Bone marrow (tissue), 2 donors: ENCODE measurements around the gene NTF3.

ENCODE experiments used
- DNase-seq, 2 donors: peaks; one replicate each; lab custom pipeline; 2025; lab: John Stamatoyannopoulos, UW

NTF3 gene

DNA sequence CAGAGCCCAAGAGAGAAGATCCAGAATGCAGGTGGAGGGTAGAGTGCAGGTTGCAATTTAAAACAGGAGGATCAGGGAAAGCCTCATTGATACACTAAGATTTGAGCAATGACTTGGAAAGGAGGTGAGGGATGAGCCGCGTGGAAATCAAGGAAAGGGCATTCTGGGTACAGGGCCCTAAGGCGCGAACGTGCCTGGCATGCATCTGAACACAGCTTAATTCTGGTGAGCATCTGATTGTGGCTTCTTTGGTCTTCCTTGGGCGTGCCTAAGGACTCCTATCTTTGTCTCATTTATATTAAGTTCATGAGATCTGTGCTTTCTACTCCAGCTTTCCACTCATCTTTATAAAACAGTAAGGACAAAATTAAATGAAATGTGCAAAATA is 79.3 kb downstream of the NTF3 start:
- no peak for DNase-seq

DNA sequence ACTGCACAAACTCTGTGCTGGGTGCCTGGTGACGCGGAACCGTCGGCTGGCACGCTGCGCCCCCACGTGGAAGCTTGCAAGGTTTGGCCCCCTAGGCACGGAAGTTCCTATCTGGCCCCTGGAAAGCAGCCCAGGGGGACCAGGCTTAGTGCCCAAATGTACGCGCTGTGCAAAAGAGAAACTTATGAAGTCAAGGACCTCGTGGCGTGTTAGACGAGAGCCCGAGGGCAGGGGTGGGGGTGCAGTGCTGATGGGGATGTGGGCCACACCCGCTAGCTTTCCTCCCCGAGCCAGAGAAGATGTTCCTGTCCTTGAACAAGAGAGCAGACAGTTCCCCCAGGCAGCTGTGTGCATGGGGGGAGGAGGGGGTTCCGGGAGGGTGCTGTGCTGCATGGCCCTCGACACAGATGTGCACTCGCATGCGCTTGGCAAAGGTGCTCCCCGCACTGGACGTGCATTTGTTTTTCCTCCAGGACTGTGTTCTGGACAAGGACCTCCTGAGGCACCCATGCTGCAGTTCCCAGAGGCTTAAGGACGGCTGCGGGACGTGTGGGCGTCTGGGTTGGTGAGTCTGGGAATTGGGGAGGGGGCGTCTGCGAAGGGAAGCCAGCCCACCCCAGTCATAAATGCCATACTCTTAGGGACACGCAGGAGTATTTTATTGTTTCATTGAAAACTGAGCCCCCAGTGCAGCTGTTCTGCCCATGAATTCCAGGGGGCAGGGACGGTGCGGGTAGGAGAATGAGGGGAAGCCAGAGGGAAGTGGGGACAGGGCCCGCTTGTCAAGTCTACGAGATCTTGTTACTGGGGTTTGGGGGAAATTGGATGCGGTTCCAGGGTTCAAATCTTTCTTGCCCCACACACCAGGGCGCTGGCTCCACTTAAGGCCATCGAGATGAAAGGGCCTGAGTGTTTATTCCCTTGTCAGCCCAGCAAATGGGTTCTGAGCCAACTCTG is 80.0 kb downstream of the NTF3 start:
- DNase-seq = no peak

DNA sequence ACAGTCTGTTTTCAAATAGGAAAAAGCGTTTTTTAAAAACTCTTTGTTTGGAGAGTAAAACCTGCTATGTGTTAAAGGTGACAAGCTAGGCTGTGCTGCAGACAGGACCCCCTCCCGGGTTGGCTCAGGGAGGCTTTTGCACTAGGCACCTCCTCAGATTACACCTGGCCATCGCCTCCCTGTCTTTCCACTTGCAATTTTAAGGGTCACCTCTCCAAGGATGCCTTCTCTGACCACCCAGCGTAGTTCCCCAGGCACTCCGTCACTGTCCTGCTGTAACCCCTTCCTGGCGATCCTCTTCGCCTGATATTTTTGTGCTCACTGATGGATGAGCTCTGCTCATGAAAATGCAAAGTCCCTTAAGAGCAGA is 80.7 kb downstream of the NTF3 start:
- no peak for DNase-seq

- DNase-seq = no peak
Observed at GRCh38 chr12:5513406-5513805, 81.5 kb downstream of the NTF3 start.

GRCh38 chr12:5514016-5514415 is 82.1 kb downstream of the NTF3 start:
- DNase-seq = no peak

GRCh38 chr12:5514545-5514944 is 82.6 kb downstream of the NTF3 start:
- DNase-seq = no peak

- DNase-seq = no peak
Observed at GRCh38 chr12:5515458-5515857, 83.5 kb downstream of the NTF3 start.

GRCh38 chr12:5516371-5517241 is 84.7 kb downstream of the NTF3 start:
- DNase-seq = no peak

DNA sequence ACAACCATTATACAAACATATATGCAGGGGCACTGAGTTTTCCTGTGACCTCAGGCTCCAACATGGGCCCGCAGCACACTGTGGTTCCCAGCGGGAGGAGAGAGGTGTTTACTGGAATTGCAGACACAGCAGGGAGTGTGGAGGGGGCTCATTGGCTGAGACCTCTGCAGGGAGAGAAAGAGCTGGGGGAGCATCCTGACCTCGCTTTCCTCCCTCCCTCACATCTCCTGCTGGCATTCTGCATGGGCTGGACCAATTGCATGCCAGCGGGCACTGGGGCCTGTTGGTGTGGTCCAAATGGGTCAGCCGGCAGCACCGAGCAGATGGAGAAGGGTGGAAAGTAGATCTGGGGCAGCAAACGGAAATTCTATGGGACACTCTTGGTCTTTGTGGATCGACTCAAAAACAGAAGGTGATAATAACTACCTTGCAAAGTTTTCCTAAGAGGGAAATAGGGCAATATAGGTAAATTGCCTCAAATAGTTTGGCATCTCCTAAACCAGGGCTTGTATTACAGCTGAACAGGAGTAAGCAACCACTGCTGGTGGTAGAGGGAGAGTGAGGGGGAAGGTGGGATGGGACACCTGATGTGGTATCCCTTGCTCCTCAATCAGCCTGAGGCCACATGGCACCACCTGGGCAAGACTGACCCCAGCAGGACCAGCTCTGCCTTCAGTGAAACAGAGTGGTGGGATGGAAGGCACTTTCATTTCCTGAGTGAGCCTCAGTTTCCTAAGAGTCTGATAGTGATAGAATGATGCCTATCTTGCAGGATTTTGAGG is 86.9 kb downstream of the NTF3 start:
- DNase-seq = no peak

DNA sequence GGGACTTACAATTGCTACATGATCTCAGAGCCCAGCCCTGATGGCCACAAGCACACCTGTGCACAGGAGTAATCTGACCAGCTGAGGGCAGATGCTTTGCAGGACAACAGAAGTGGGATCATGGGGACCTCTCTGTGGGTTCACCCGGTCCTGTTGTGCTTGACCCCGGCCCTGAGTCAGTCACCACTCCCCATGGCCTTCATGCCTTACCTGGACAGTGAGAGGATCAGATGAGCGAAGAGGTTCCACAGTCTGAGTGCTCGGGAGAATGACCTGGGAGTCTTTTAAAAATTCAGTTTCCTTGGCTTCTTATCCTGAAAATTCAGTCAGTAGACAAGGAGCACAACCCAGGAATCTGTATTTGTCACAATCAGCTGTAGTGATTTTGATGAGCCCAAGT is 88.1 kb downstream of the NTF3 start:
- DNase-seq = no peak

GRCh38 chr12:5520831-5521230 is 88.9 kb downstream of the NTF3 start:
- no peak for DNase-seq

DNA sequence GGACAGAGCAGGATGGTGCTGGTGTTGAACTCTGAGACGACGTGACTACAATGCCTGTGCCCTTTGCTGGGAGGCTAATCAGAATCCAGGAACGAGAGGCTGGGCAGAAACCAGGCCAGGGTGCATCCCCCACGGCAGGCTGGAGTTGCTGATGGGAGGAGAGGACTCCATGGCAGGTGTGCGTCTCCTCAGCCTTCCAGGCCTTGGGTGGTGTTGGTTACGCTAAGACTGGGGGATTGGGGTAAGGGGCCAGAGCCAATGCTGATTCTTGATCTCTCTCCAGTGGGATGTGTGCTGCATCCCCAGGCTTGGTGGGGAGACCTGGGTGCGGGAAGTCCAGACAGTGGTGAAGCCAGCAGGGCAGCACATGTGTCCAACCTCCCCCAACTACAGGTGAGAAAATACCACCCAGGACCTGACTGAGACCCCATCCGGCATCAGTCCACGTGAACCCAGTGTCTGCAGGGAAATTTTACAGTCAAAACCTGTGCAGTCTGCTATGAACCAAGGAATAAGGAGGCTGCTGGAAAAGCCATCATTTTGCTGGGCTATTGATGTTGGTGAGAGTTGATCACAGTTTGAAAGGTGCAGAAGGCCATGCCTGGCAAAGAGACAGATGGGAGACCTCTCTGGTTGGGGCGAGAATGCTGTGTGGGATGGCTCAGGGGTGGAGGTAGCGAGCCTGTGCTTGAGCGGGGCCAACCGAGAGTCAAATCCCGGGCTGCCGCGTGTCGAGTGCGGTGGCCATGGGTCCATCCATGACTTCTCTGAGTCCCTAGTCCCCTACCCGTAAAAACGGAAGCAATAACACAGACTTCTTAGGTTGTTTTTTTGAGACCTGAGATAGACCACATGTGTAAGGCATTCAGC is 89.8 kb downstream of the NTF3 start:
- DNase-seq = no peak

- DNase-seq = no peak
Observed at GRCh38 chr12:5522432-5523335, 90.8 kb downstream of the NTF3 start.

GRCh38 chr12:5523396-5524115 is 91.6 kb downstream of the NTF3 start:
- no peak for DNase-seq

DNA sequence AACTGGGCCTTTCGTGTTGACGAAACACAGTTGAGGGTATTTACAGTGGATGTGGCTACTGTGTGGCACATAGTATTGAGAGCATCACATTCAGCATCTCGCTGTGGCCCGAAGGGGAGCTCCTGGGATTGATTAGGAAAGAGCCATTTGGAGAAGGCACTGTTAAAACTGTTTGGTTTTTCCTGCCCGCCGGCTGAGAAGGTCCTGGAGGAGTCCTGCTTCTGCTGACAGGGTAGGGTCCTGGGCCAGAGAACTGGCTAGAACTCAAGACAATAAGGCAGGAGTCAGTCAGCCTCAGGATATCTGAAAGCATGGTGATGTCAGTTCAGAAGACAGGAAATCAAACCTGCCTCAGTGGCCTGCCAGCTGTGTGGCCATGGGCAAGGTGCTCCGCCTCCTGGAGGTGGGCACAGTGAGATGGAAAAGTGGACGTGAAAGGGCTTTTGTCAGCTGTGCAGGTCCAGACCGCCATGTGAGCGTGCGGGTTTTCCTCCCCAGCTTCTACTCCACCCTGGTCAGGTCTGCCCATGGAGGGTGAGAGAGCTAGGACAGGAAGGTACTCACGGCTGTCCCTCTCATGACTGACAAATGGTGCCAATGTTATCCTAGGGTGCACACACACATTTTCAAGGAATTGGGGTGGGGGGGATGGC is 92.3 kb downstream of the NTF3 start:
- no peak for DNase-seq

GRCh38 chr12:5524769-5525436 is 93.0 kb downstream of the NTF3 start:
- DNase-seq = no peak

- DNase-seq = no peak
Observed at GRCh38 chr12:5525783-5526367, 94.0 kb downstream of the NTF3 start.

- DNase-seq = no peak
Observed at GRCh38 chr12:5533368-5533767, 101.5 kb downstream of the NTF3 start.
